GM21390 (cell line): Measurements from ENCODE around the gene MYL5.
"Not testable (repeated sequence)": the region's sequence is repeated elsewhere in the genome, so short reads cannot be mapped to it uniquely, and the experiment has no call there.

ENCODE experiments used
- ATAC-seq: cut with Tn5 transposase; IDR thresholded peaks from one replicate; pipeline ENCODE4 v1.9.1; 2021; ENCODE audit not compliant: unreplicated experiment

MYL5 gene

GRCh38 chr4:669806-670559, 4.4 kb upstream of the MYL5 start:
- ATAC-seq, result not testable (repeated sequence)

- no peak for ATAC-seq
Observed at GRCh38 chr4:671769-672168, 2.6 kb upstream of the MYL5 start.

- ATAC-seq, result no peak
Observed at GRCh38 chr4:673349-674091, 822 bp upstream of the MYL5 start.

- ATAC-seq, result peak; percentile 4
Observed at GRCh38 chr4:675036-675882, 917 bp downstream of the MYL5 start.

GRCh38 chr4:675980-676870, 1.9 kb downstream of the MYL5 start:
- ATAC-seq, result peak; percentile 22

- ATAC-seq, result no peak
Observed at GRCh38 chr4:676871-677235, 2.5 kb downstream of the MYL5 start.

GRCh38 chr4:677431-678293, 3.3 kb downstream of the MYL5 start:
- no peak for ATAC-seq

- ATAC-seq, result no peak
Observed at GRCh38 chr4:678331-679103, 4.2 kb downstream of the MYL5 start.

GRCh38 chr4:679104-679481, 4.8 kb downstream of the MYL5 start:
- ATAC-seq, result no peak

GRCh38 chr4:679629-680028, 5.3 kb downstream of the MYL5 start:
- ATAC-seq, result no peak

GRCh38 chr4:680091-680490, 5.7 kb downstream of the MYL5 start:
- no peak for ATAC-seq

GRCh38 chr4:680551-680927, 6.2 kb downstream of the MYL5 start:
- ATAC-seq, result no peak

- ATAC-seq, result no peak
Observed at GRCh38 chr4:680928-681645, 6.7 kb downstream of the MYL5 start.

- ATAC-seq, result no peak
Observed at GRCh38 chr4:681736-682451, 7.6 kb downstream of the MYL5 start.

GRCh38 chr4:682490-683172, 8.3 kb downstream of the MYL5 start:
- ATAC-seq, result no peak

GRCh38 chr4:683247-683897, 9.0 kb downstream of the MYL5 start:
- ATAC-seq, result no peak
